Measurements from ENCODE around the gene MGAT4C. TPM values are rescaled to one million over a fixed set of nuclear protein-coding genes. Genes with fewer than 3 reads are reported as not detected.

MGAT4C gene
- polyA plus RNA-seq, 1 of the 3 experiments (the other 2 are of a cell fraction), result 0.07 TPM

GRCh38 chr12:86148612-86149011 lies 107.6 kb downstream of the MGAT4C start:
- ChIA-PET CTCF (interaction anchor here (0.6 kb wide), 1 partner anchor 566 kb away, joined by 3 read pairs; no protein-coding TSS in a partner anchor), POLR2A (no interaction called here)
- TF ChIP-seq PBX3 (IDR thresholded peaks at IDR 0.05) (0 out of 2 replicates have a peak, but pooled peaks have one; percentile 10), ZBTB33 (IDR thresholded peaks at IDR 0.05; ENCODE audit: borderline replicate concordance, low read depth) (no peak)
- Histone ChIP-seq H3K4me2 (no peak overlapping the region), H3K79me2 (ENCODE audit: insufficient read depth) (no peaks in the 10 kb centered on the region), H3K36me3 (replicated peaks in 1 of 2; ENCODE audit: control insufficient read depth in 1 of 2, insufficient read depth in 2 of 2, low read length in 1 of 2) (no peaks in the 10 kb centered on the region), H3K27me3 (ENCODE audit: insufficient read depth) (no peaks in the 10 kb centered on the region), H3K4me3 (ENCODE audit: low read depth in 2 of 2, low read length in 1 of 2) (no peak overlapping the region), H3K9me2 (no peaks in the 10 kb centered on the region), H2AFZ (ENCODE audit: low read depth) (no peak overlapping the region), H3K4me1 (ENCODE audit: control insufficient read depth in 1 of 2, insufficient read depth in 2 of 2, low read depth in 1 of 2, low read length in 1 of 2) (peaks cover 0 to 10% of the 10 kb centered on the region in 2 experiments; a peak in 2 of 4 replicates), H3K27ac (ENCODE audit: low read depth in 2 of 2, low read length in 1 of 2) (no peak overlapping the region), H3K9ac (no peak overlapping the region), H4K20me1 (ENCODE audit: insufficient read depth) (no peaks in the 10 kb centered on the region), H3F3A (replicated peaks; ENCODE audit: insufficient read depth) (no peaks in the 10 kb centered on the region), H3K9me3 (no peaks in the 10 kb centered on the region)
- DNase-seq, result no peak

GRCh38 chr12:86148071-86148470 lies 108.1 kb downstream of the MGAT4C start:
- no peaks in the 10 kb centered on the region for H3K36me3 ChIP-seq (replicated peaks in 1 of 2; ENCODE audit: control insufficient read depth in 1 of 2, insufficient read depth in 2 of 2, low read length in 1 of 2)
- no peaks in the 10 kb centered on the region for H3K9me3 ChIP-seq
- H2AFZ ChIP-seq (ENCODE audit: low read depth), result peak overlapping the region; percentile 18; the same call in 1 of the 2 replicates
- no peak overlapping the region for H3K9ac ChIP-seq
- no peaks in the 10 kb centered on the region for H3K9me2 ChIP-seq
- no peak overlapping the region for H3K4me3 ChIP-seq (ENCODE audit: low read depth in 2 of 2, low read length in 1 of 2)
- H3K4me1 ChIP-seq (ENCODE audit: control insufficient read depth in 1 of 2, insufficient read depth in 2 of 2, low read depth in 1 of 2, low read length in 1 of 2), result peaks cover 0 to 10% of the 10 kb centered on the region in 2 experiments; a peak in 2 of 4 replicates
- no peak for DNase-seq
- H3K27ac ChIP-seq (ENCODE audit: low read depth in 2 of 2, low read length in 1 of 2), result no peak overlapping the region
- H3F3A ChIP-seq (replicated peaks; ENCODE audit: insufficient read depth), result no peaks in the 10 kb centered on the region
- TF ChIP-seq YY1 (IDR thresholded peaks at IDR 0.05; ENCODE audit: low read depth), result no peak
- TF ChIP-seq GATA2 (CRISPR knock-in tag; IDR thresholded peaks at IDR 0.05), result no peak
- TF ChIP-seq SMC3 (IDR thresholded peaks at IDR 0.05; ENCODE audit: low read depth, low read length), result no peak
- ChIA-PET POLR2A (no interaction called here), CTCF (interaction anchor here (0.6 kb wide), 1 partner anchor 565 kb away, joined by 3 read pairs; no protein-coding TSS in a partner anchor)
- 37% methylated on average over 3 of the region's 3 CpGs for WGBS (ENCODE audit: low lambda C conversion rate)
- H3K79me2 ChIP-seq (ENCODE audit: insufficient read depth), result no peaks in the 10 kb centered on the region
- H4K20me1 ChIP-seq (ENCODE audit: insufficient read depth), result no peaks in the 10 kb centered on the region
- H3K27me3 ChIP-seq (ENCODE audit: insufficient read depth), result no peaks in the 10 kb centered on the region
- H3K4me2 ChIP-seq, result no peak overlapping the region

- POLR2A ChIA-PET, result no interaction called here
Measured at GRCh38 chr12:86145156-86145555, 111.0 kb downstream of the MGAT4C start.

More at GRCh38 chr12:86145156-86145555, 111.0 kb downstream of the MGAT4C start:
- H3K4me1 ChIP-seq (ENCODE audit: control insufficient read depth in 1 of 2, insufficient read depth in 2 of 2, low read depth in 1 of 2, low read length in 1 of 2), result peaks cover 0 to 10% of the 10 kb centered on the region in 2 experiments; a peak in 2 of 4 replicates
- H3K9me2 ChIP-seq, result no peaks in the 10 kb centered on the region
- DNase-seq, result no peak
- H2AFZ ChIP-seq (ENCODE audit: low read depth), result no peak overlapping the region
- no peaks in the 10 kb centered on the region for H3K27me3 ChIP-seq (ENCODE audit: insufficient read depth)
- TF ChIP-seq MEF2A (IDR thresholded peaks at IDR 0.05; ENCODE audit: borderline replicate concordance, low read depth), result no peak
- no peaks in the 10 kb centered on the region for H3K79me2 ChIP-seq (ENCODE audit: insufficient read depth)
- no peaks in the 10 kb centered on the region for H3K36me3 ChIP-seq (replicated peaks in 1 of 2; ENCODE audit: control insufficient read depth in 1 of 2, insufficient read depth in 2 of 2, low read length in 1 of 2)
- CTCF ChIA-PET, result no interaction called here
- no peak overlapping the region for H3K4me2 ChIP-seq
- WGBS (ENCODE audit: low lambda C conversion rate), result 89% methylated on average over 2 of the region's 2 CpGs
- no peak overlapping the region for H3K9ac ChIP-seq
- H3K4me3 ChIP-seq (ENCODE audit: low read depth in 2 of 2, low read length in 1 of 2), result no peak overlapping the region
- H3K9me3 ChIP-seq, result no peaks in the 10 kb centered on the region
- H4K20me1 ChIP-seq (ENCODE audit: insufficient read depth), result no peaks in the 10 kb centered on the region
- H3K27ac ChIP-seq (ENCODE audit: low read depth in 2 of 2, low read length in 1 of 2), result no peak overlapping the region
- H3F3A ChIP-seq (replicated peaks; ENCODE audit: insufficient read depth), result no peaks in the 10 kb centered on the region
